ENCODE measurements around the gene VAV1. TPM values are rescaled to one million over a fixed set of nuclear protein-coding genes. Genes with fewer than 3 reads are reported as not detected.

The VAV1 gene
- total and polyA plus RNA-seq, 2 of the 8 experiments (the other 6 are each of a cell fraction or from before 2014, with no cell fraction given), result 0.21 to 0.22 TPM

DNA sequence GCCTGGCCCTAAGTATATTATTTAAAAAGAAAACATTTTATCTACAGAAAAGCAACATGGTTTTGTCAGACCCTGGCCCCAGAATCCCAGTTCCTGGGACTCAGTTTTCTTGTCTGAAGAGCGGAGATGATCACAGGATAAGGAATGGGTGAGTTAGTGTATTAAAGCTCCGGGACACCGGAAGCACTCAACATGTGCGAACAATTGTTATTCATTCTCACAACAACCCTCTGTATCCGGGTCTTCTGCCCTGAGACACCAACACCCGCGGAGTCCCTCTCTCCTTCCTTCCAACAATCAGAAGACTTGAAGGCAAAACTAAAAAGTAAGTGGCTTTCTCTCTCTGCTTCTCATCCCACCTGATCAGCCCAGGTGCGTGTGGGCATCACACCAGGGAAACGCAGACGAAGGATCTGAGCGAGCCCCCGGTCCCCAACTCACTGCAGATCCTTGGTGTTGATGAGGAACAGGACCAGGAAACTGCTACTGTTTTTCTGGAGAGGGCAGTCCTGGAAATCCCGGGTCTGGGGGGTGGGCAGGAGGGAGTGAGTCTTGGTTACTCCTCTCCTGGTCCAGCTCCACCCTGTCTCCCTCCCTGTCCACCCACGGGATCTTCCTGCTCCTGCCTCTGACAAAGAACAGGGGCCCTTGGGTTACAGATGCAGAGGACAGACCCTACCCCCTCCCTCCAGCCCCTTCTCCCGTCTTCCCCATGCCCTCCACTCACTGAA, 37.2 kb upstream of the VAV1 start:
- WGBS, 2 experiments (ENCODE audit: extremely low coverage in 1 of 2, insufficient coverage in 1 of 2, insufficient read length in 1 of 2, insufficient replicate concordance in 2 of 2, low coverage in 1 of 2, low lambda C conversion rate in 2 of 2, missing lambda C conversion rate in 1 of 2), result 70% methylated on average over 15 of the region's 15 CpGs; no CpG with 5 or more reads in 1 of the 2 experiments
- no peaks in the 10 kb centered on the region; the same call in 1 of the 2 replicates for H3K79me1 ChIP-seq (ENCODE audit: low read depth, low read length)
- no peak overlapping the region for H4K91ac ChIP-seq (replicated peaks; ENCODE audit: insufficient read length, low read length)
- H3K27me3 ChIP-seq (replicated peaks in 1 of 4; ENCODE audit: control insufficient read depth in 3 of 4, extremely low read depth in 1 of 4, insufficient read depth in 3 of 4, low read length in 3 of 4), result no peaks in the 10 kb centered on the region
- H3K27ac ChIP-seq (ENCODE audit: low read depth, low read length), result no peak overlapping the region
- H2BK120ac ChIP-seq (replicated peaks; ENCODE audit: low read depth, low read length), result no peak overlapping the region
- peak overlapping the region; percentile 76 to 87; a peak in 3 of 4 replicates for H3K4me2 ChIP-seq (ENCODE audit: insufficient read depth in 1 of 2, low read depth in 2 of 2, low read length in 2 of 2)
- peak overlapping the region; percentile 90; the same call in 1 of the 2 replicates for H2BK12ac ChIP-seq (ENCODE audit: low read depth, low read length)
- no peaks in the 10 kb centered on the region for H3K9me3 ChIP-seq (ENCODE audit: insufficient read depth in 2 of 2, low read depth in 1 of 2, low read length in 1 of 2)
- H3K4me3 ChIP-seq (ENCODE audit: extremely low read depth in 1 of 4, insufficient read depth in 2 of 4, low read depth in 3 of 4, low read length in 4 of 4), result peak overlapping the region in 3 of 4 experiments; percentile 3 to 86 (median 50); a peak in 3 of 8 replicates
- peak overlapping the region; percentile 57; the same call in 1 of the 2 replicates for H2AK5ac ChIP-seq (ENCODE audit: low read depth, low read length)
- FAIRE-seq (no peak), DNase-seq (ENCODE audit: low read depth in 1 of 2, low spot score in 2 of 2) (no peak)
- ChIA-PET POLR2A (ENCODE audit: partially characterized antibody) (interaction anchor here (0.7 to 9.7 kb wide), 5 partner anchors 8 to 32 kb away, joined by 3 to 110 read pairs (median 14); partner anchors contain the start of gene SH2D3A), CTCF (ENCODE audit: partially characterized antibody) (interaction anchor here (0.9 to 4.7 kb wide), 10 partner anchors 12 to 219 kb away, joined by 3 to 31 read pairs (median 4); partner anchors contain the start of gene C3)
- no peak overlapping the region for H2AFZ ChIP-seq (ENCODE audit: low read length)
- peak overlapping the region; percentile 48; the same call in 1 of the 2 replicates for H2BK20ac ChIP-seq (ENCODE audit: low read length)
- peak overlapping the region; percentile 6; the same call in 1 of the 2 replicates for H2BK5ac ChIP-seq (ENCODE audit: low read depth, low read length)
- H3K79me2 ChIP-seq (ENCODE audit: control insufficient read depth in 1 of 2, insufficient read depth in 2 of 2, low read length in 2 of 2), result no peaks in the 10 kb centered on the region
- no peak overlapping the region for H3K23ac ChIP-seq (ENCODE audit: insufficient read length)
- H4K20me1 ChIP-seq (replicated peaks in 1 of 2; ENCODE audit: control insufficient read depth in 1 of 2, insufficient read depth in 2 of 2, low read length in 2 of 2), result peaks cover 0 to 8% of the 10 kb centered on the region in 2 experiments
- peak overlapping the region; percentile 54 for H3K4ac ChIP-seq (replicated peaks; ENCODE audit: insufficient read length, low read depth, low read length)
- peaks cover 0 to 5% (median 0%) of the 10 kb centered on the region in 4 experiments; a peak in 1 of 8 replicates for H3K36me3 ChIP-seq (ENCODE audit: control insufficient read depth in 2 of 4, insufficient read depth in 4 of 4, low read length in 3 of 4)
- no peak overlapping the region; the same call in 1 of the 2 replicates for H4K8ac ChIP-seq (ENCODE audit: extremely low read depth, insufficient read depth, low read length)
- H3K18ac ChIP-seq (ENCODE audit: extremely low read depth, low read length), result no peak overlapping the region; the same call in none of the 2 replicates
- no peak for TF ChIP-seq FOSL1 (IDR thresholded peaks at IDR 0.05; ENCODE audit: insufficient read depth, low read depth, low read length)
- no peak for TF ChIP-seq BRCA1 (IDR thresholded peaks at IDR 0.05; ENCODE audit: low read depth, low read length)
- no peak overlapping the region for H3K56ac ChIP-seq (replicated peaks; ENCODE audit: insufficient read length, low read depth, low read length)
- peaks cover 13% of the 10 kb centered on the region for H3K23me2 ChIP-seq (ENCODE audit: low read depth, low read length)
- H2BK15ac ChIP-seq (ENCODE audit: low read length), result no peak overlapping the region
- no peak overlapping the region for H3K14ac ChIP-seq (ENCODE audit: insufficient read length)
- no peak overlapping the region for H4K5ac ChIP-seq (ENCODE audit: insufficient read length, low read depth, low read length)
- no peak overlapping the region; a peak in 1 of 7 replicates for H3K9ac ChIP-seq (replicated peaks in 1 of 4; ENCODE audit: extremely low read depth in 1 of 4, low read depth in 3 of 4, low read length in 3 of 4)
- peaks cover 4 to 23% (median 18%) of the 10 kb centered on the region in 4 experiments for H3K4me1 ChIP-seq (replicated peaks in 1 of 4; ENCODE audit: control insufficient read depth in 3 of 4, insufficient read depth in 4 of 4, low read length in 3 of 4)

Data from H1 (cell line).